GM18499 (cell line): ENCODE results near the gene OR11A1.

Experiments
- ATAC-seq: cut with Tn5 transposase; IDR thresholded peaks from one replicate; pipeline ENCODE4 v1.9.1; 2021; ENCODE audit warnings: moderate number of reproducible peaks; ENCODE audit not compliant: insufficient read depth, unreplicated experiment

The OR11A1 gene

DNA sequence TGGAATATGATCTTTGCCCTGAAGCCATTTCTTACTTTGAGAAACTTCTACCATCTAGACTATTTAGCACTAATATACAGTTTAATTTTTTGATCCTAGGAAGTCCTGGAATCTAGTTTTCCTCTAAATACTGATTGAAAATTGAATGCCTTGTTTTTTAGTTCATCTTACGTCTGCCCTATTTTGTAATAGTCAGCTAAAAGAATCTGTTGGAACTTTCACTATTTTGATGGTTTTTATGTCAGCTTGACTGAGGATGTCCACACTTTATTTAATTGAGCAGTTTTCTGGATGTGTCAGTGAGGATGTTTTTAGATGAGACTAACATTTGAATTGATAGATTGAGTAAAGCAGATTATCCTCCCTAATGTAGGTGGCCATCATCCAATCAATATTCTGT lies 53.1 kb downstream of the OR11A1 start:
- no peak for ATAC-seq

GRCh38 chr6:29399525-29399924 lies 57.3 kb downstream of the OR11A1 start:
- no peak for ATAC-seq

- ATAC-seq, result no peak
Measured at GRCh38 chr6:29395331-29395730, 61.5 kb downstream of the OR11A1 start, which contains the start of gene OR12D2. Gene OR12D2, plus strand, starts transcription at chr6:29395631. Its CDS starts 1,069 bp downstream, at chr6:29396700.

- ATAC-seq, result no peak
Measured at GRCh38 chr6:29388533-29388932, 68.3 kb downstream of the OR11A1 start.

DNA sequence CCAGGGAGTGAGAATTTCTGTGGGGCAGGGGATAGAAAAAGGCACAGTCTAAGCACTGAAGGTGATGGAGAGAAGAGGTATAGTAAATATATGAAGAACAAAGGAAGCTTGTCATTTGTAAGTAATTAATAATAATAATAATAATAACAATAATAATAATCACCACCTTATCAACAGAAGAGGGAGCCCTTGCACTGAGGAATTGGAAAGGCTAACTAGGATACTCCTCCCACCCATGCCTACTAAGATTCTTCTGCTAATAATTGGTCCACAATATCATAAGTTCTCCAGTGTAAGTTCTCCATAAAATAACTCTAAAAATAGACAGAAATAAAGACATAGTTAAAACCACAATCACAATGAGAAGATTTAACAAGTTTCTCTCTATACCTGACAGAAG lies 80.9 kb downstream of the OR11A1 start:
- ATAC-seq, result no peak
